Adrenal gland (tissue), 12 donors: ENCODE results near the gene ATG4B. TPM values are rescaled to one million over a fixed set of nuclear protein-coding genes. Genes with fewer than 3 reads are reported as not detected.
A peak's percentile ranks its signal among the peaks of the same experiment; 100 is the strongest.
"Not testable (repeated sequence)": the region's sequence is repeated elsewhere in the genome, so short reads cannot be mapped to it uniquely, and the experiment has no call there.

Source experiments
- DNase-seq, 7 donors: peaks; one replicate each; pipeline ENCODE4 v3.0.0-alpha.2; 2019 to 2020
- H3K27ac ChIP-seq, 5 donors: fragments of 200-600 bp; sonication (generic) in 4 of 5; 1 replicate in 3 of 5; 2 replicates in 2 of 5; pipeline versions ENCODE4 v1.5.1 to v1.8.0; 2016 to 2020; ENCODE audit warnings: mild to moderate bottlenecking in 1 of 5
- H3K27me3 ChIP-seq: fragments of 200-600 bp; 2 replicates; pipeline ENCODE4 v1.8.0; 2021
- H3K36me3 ChIP-seq, 2 donors: fragments of 200-600 bp; replicated peaks in 1 of 2; 1 replicate in 1 of 2; 2 replicates in 1 of 2; pipeline versions ENCODE4 v1.5.1 to v1.8.0; 2018 to 2022
- H3K4me1 ChIP-seq, 2 donors: fragments of 200-600 bp; replicated peaks in 1 of 2; 1 replicate in 1 of 2; 2 replicates in 1 of 2; pipeline versions ENCODE4 v1.5.1 to v1.8.0; 2018 to 2021
- H3K4me3 ChIP-seq, 4 donors: fragments of 200-600 bp; sonication (generic) in 3 of 4; one replicate each; pipeline ENCODE4 v1.5.1; 2016 to 2018
- H3K9me3 ChIP-seq, 3 donors: fragments of 200-600 bp; sonication (generic) in 1 of 3; replicated peaks in 1 of 3; 1 replicate in 2 of 3; 2 replicates in 1 of 3; pipeline versions ENCODE4 v1.5.1 to v1.8.0; 2016 to 2021
- POLR2A ChIP-seq, 2 donors: fragments of 450-650 bp; IDR thresholded peaks; one replicate each; pipeline ENCODE4 v1.6.1; 2017; ENCODE audit warnings: antibody characterized with exemption in 2 of 2, mild to moderate bottlenecking in 2 of 2, moderate library complexity in 1 of 2
- WGBS, 4 donors: extraction: QIAGEN DNeasy Blood & Tissue Kit in 2 of 4; methylation state at CpG; one replicate each; pipeline versions ENCODE4 v1.1.5 to v1.1.7; 2013 to 2017; 5-methylcytosine and 5-hydroxymethylcytosine counted together
- intact Hi-C, 2 donors: fragments of 100-400 bp; cut with DNase I; formaldehyde crosslinking; loops; one replicate each; pipeline versions ENCODE4 v1.14.1 to v1.15.0; 2022 to 2023
- polyA plus RNA-seq, 3 donors: library from polyadenylated mRNA; stranded (reverse); fragments of 200-250 nt in 2 of 3; fragments of 350-450 nt in 1 of 3; fragmentation: Illumina TruSeq in 1 of 3; extraction: RNeasy Lipid Tissue Mini Kit (QIAGEN cat#74804) in 1 of 3; gene quantifications; one replicate each; pipeline ENCODE4 v1.2.3, GENCODE V29; 2013 to 2014
- total RNA-seq, 9 donors: library from RNA; depleted of rRNA in 4 of 9; stranded (reverse); fragments of >200 nt in 4 of 9; fragments of 120-200 nt in 1 of 9; fragmentation: NEBNext Ultra II Directional in 1 of 9; extraction: Animal tissue kit (Norgen Biotek cat#: 25700) in 1 of 9; gene quantifications; one replicate each; pipeline versions ENCODE4 v1.1.0 to v1.2.4, GENCODE V29; 2013 to 2023
- TF ChIP-seq, protein P1 (sequence below), 6 experiments: fragments of 450-650 bp in 4 of 6; fragments of 200-600 bp in 2 of 6; sonication (generic) in 1 of 6; IDR thresholded peaks; 1 replicate in 5 of 6; 2 replicates in 1 of 6; pipeline versions ENCODE4 v1.5.1 to v1.8.0; 2016 to 2021; ENCODE audit warnings: antibody characterized with exemption in 6 of 6, mild to moderate bottlenecking in 2 of 6, moderate library complexity in 1 of 6
- donor health status: healthy with polysubstance abuse.
- donor health status: Bipolar disorder and iron deficiency.
- donor health status: DM: yes; HTN: yes; CAD: no.
- donor health status: DM: no; HTN: no; CAD: no.
- donor health status: DM: no; HTN: no; CAD: no.
- donor health status: DM: yes; HTN: yes; CAD: no.

Gene ATG4B
- total and polyA plus RNA-seq, 12 donors = 37.3 to 167 (median 60.2) TPM

DNA sequence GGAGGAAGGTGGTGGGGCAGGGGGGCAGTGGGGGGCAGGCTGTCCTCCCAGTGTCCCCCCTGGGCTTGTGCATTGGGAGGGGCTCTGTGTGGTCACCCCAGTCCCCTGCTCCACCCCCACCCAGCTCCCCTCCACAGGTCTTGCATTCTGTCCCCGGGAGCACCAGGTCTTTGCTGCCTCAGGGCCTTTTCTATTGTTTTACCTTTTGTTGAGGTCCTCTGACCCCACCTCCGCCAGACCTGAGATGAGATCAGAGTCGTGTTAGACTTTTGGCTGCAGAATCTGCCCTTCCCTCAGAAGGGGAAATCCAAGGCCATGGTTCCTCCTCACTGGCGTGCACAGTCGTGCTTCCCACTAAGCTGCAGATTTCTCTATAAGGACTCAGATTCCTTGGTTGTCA, 20.8 kb downstream of the ATG4B start:
- TF ChIP-seq POLR2A (IDR thresholded peaks at IDR 0.05) = no peak
- TF ChIP-seq, protein P1, sequence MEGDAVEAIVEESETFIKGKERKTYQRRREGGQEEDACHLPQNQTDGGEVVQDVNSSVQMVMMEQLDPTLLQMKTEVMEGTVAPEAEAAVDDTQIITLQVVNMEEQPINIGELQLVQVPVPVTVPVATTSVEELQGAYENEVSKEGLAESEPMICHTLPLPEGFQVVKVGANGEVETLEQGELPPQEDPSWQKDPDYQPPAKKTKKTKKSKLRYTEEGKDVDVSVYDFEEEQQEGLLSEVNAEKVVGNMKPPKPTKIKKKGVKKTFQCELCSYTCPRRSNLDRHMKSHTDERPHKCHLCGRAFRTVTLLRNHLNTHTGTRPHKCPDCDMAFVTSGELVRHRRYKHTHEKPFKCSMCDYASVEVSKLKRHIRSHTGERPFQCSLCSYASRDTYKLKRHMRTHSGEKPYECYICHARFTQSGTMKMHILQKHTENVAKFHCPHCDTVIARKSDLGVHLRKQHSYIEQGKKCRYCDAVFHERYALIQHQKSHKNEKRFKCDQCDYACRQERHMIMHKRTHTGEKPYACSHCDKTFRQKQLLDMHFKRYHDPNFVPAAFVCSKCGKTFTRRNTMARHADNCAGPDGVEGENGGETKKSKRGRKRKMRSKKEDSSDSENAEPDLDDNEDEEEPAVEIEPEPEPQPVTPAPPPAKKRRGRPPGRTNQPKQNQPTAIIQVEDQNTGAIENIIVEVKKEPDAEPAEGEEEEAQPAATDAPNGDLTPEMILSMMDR (IDR thresholded peaks at IDR 0.05) = no peak
- DNase-seq = no peak
- intact Hi-C loops = no loop called here
- no peaks in the 10 kb centered on the region for H3K27me3 ChIP-seq
- no peak overlapping the region for H3K4me3 ChIP-seq
- H3K36me3 ChIP-seq = peaks cover 0 to 61% of the 10 kb centered on the region in 2 donors
- no peak overlapping the region for H3K27ac ChIP-seq
- H3K4me1 ChIP-seq = no peaks in the 10 kb centered on the region
- H3K9me3 ChIP-seq = no peaks in the 10 kb centered on the region
- WGBS, 4 donors = 43 to 56% (median 44%) methylated on average over 3 to 5 of the region's 5 CpGs

DNA sequence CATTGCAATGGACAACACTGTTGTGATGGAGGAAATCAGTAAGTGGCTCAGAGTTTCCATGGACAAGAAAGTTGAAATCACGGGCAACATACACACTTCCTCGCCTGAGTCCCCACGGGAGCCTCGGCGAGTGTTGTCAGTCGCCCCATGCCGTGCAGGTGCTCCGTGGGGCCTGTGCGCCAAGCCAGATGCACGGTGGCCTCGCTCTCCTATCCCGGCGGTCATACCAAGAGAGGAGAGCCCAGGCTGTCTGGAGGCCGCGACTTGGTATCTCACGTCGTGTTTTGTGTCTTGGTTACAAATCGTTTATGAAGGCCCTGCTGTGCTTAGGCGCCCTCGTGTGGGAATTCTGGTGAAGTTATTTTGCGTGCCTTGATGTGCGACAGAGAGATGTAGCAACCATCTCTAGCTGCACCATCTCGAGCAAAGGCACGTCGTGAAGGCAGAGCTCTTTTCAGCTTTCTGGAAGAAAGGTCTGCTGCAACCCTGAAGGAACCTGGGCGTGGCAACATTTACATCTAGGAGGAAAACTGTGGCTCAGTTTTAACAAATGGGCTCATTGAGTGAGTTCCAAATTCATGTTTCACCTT, 21.8 kb downstream of the ATG4B start:
- H3K27me3 ChIP-seq = no peaks in the 10 kb centered on the region
- peak; percentile 52 to 89 (median 67) for DNase-seq
- no peak overlapping the region for H3K4me3 ChIP-seq
- no peak overlapping the region for H3K27ac ChIP-seq
- peaks cover 0 to 56% of the 10 kb centered on the region in 2 donors for H3K36me3 ChIP-seq
- intact Hi-C loops = no loop called here
- 56 to 76% (median 60%) methylated on average over 15 to 26 of the region's 26 CpGs for WGBS, 4 donors
- H3K9me3 ChIP-seq = no peaks in the 10 kb centered on the region
- no peaks in the 10 kb centered on the region for H3K4me1 ChIP-seq
- no peak for TF ChIP-seq POLR2A (IDR thresholded peaks at IDR 0.05)
- TF ChIP-seq, protein P1 (IDR thresholded peaks at IDR 0.05) = peak; percentile 45 to 67 (median 61)

DNA sequence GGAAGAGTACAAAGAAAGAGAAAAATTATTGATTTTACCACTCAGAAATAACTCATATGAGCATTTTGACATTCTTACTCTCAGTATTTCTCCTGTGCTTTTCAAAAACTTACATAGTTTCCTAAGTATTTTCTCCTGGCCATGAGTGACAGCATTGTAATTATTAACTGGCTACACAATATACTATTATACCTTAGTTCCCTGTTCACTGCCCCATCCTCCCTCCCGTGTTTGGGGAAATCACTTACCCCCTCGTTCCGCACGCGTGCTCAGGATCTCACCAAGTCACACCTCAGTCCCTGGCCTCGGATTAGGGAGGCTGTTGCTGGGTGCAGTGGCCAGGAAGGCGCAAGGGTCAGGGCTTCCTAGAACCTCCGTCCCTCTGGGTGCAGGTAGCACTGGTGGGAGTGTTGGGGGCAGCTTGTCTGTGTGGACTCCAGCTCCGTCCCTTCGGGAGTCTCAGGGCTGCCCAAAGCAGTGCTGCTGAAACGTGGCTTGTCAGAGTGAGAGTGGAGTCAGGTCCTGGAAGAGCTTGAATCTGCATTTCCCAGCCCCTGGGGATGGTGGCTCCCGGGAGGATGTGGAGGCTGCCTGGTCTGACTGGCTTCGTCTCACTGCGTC, 23.2 kb downstream of the ATG4B start:
- no peak overlapping the region for H3K4me3 ChIP-seq
- H3K27me3 ChIP-seq = no peaks in the 10 kb centered on the region
- no peak for DNase-seq
- no peaks in the 10 kb centered on the region for H3K4me1 ChIP-seq
- 87 to 93% (median 92%) methylated on average over 11 to 14 of the region's 14 CpGs for WGBS, 4 donors
- peaks cover 0 to 42% of the 10 kb centered on the region in 2 donors for H3K36me3 ChIP-seq
- intact Hi-C loops = no loop called here
- no peak for TF ChIP-seq POLR2A (IDR thresholded peaks at IDR 0.05)
- TF ChIP-seq, protein P1 (IDR thresholded peaks at IDR 0.05) = no peak
- no peaks in the 10 kb centered on the region for H3K9me3 ChIP-seq
- no peak overlapping the region for H3K27ac ChIP-seq

DNA sequence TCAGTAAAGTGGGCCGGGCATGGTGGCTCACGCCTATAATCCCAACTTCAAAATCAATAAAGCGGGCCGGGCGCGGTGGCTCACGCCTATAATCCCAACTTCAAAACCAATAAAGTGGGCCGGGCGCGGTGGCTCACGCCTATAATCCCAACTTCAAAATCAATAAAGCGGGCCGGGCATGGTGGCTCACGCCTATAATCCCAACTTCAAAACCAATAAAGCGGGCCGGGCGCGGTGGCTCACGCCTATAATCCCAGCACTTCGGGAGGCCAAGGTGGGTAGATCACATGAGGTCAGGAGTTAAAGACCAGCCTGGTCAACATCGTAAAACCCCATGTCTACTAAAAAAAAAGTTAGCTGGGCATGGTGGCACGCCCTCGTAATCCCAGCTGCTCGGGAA, 25.2 kb downstream of the ATG4B start:
- H3K9me3 ChIP-seq, H3K27ac ChIP-seq, H3K4me3 ChIP-seq, intact Hi-C loops, DNase-seq, H3K4me1 ChIP-seq, H3K27me3 ChIP-seq: not testable (repeated sequence)
- WGBS, 4 donors = 89 to 96% (median 93%) methylated on average over 21 to 24 of the region's 24 CpGs
- H3K36me3 ChIP-seq = peaks cover 0 to 43% of the 10 kb centered on the region in 2 donors
